SKM-1 treated with dmso at 0.1 percent for 144 hours (cell line): Measurements from ENCODE around the gene NFKBIE.

Experiments
- DNase-seq: peaks from one replicate; lab custom pipeline; 2025; ENCODE audit not compliant: unreplicated experiment; lab: John Stamatoyannopoulos, UW

The NFKBIE gene

GRCh38 chr6:44216677-44217331 is 48.5 kb downstream of the NFKBIE start, which contains the start of gene MYMX:
Gene MYMX (plus strand): TSS chr6:44216926. CDS start chr6:44217472, 546 bp downstream.
- no peak for DNase-seq

DNA sequence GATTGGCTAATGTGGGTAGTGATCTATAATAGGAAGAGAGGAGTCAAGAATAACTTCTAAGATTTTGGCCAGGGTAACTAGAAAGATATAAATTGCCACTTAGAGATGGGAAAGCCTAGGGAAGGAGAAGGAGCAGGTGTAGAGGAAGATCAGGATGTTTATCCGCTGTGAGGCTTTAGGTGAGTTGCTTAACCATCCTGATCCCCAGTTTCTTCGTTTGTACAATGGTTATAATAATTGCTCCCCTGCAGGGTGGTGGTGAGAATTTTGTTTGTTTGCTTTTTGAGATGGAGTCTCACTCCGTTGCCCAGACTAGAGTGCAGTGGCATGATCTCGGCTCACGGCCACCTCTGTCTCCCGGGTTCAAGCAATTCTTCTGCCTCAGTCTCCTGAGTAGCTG is 51.0 kb downstream of the NFKBIE start:
- DNase-seq, result no peak

DNA sequence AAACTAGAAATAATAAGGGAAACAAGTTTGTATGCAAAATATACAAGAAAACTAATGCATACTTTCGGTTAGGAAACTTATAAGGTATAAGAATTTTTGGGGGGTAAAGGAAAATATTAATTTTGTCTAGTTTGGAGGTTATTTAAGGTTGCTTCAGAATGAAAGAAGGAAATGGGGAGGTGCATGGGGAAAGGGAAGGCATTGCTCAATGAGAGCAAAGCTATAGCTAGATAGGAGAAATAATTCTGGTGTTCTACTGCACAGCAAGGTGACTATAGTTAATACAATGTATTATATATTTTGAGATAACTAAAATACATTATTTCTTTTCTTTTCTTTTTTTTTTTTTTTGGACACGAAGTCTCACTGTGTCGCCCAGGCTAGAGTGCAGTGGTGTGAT is 54.1 kb downstream of the NFKBIE start:
- DNase-seq, result peak; percentile 73
